Subcutaneous abdominal adipose tissue (tissue), 5 donors: Measurements from ENCODE around the gene DNAJC1.
"Not testable (repeated sequence)": the region's sequence is repeated elsewhere in the genome, so short reads cannot be mapped to it uniquely, and the experiment has no call there.

ENCODE experiments used
- H3K27ac ChIP-seq: one replicate; pipeline ENCODE4 v1.7.0; 2013; ENCODE audit warnings: low read depth, mild to moderate bottlenecking, inconsistent platforms, low read length, moderate library complexity
- H3K27me3 ChIP-seq, 5 donors: one replicate each; pipeline ENCODE4 v1.7.0; 2013; ENCODE audit warnings: low read length in 5 of 5, inconsistent platforms in 1 of 5; ENCODE audit not compliant: control insufficient read depth in 5 of 5, insufficient read depth in 4 of 5
- H3K36me3 ChIP-seq, 5 donors: one replicate each; pipeline ENCODE4 v1.7.0; 2013; ENCODE audit warnings: low read length in 5 of 5; ENCODE audit not compliant: control insufficient read depth in 5 of 5, insufficient read depth in 5 of 5
- H3K4me1 ChIP-seq, 5 donors: one replicate each; pipeline ENCODE4 v1.7.0; 2013; ENCODE audit warnings: low read length in 5 of 5, mild to moderate bottlenecking in 3 of 5, moderate library complexity in 1 of 5; ENCODE audit not compliant: control insufficient read depth in 5 of 5, insufficient read depth in 5 of 5
- H3K4me3 ChIP-seq, 5 donors: one replicate each; pipeline ENCODE4 v1.7.0; 2013; ENCODE audit warnings: low read length in 5 of 5, low read depth in 1 of 5
- H3K9ac ChIP-seq, 5 donors: one replicate each; pipeline ENCODE4 v1.7.0; 2013; ENCODE audit warnings: low read length in 5 of 5, mild to moderate bottlenecking in 4 of 5, moderate library complexity in 3 of 5
- H3K9me3 ChIP-seq, 5 donors: one replicate each; pipeline ENCODE4 v1.7.0; 2013; ENCODE audit warnings: low read length in 5 of 5; ENCODE audit not compliant: control insufficient read depth in 5 of 5
- donor health status: healthy.
- donor health status: healthy.
- donor health status: healthy.
- donor health status: healthy.
- donor health status: healthy.

DNAJC1 gene

GRCh38 chr10:21826725-21827124 lies 176.8 kb downstream of the DNAJC1 start:
- no peak overlapping the region for H3K9ac ChIP-seq
- peak overlapping the region in 1 of 5 donors; percentile 41 for H3K4me3 ChIP-seq
- no peaks in the 10 kb centered on the region for H3K27me3 ChIP-seq
- H3K4me1 ChIP-seq: no peaks in the 10 kb centered on the region
- peaks cover 0 to 17% (median 0%) of the 10 kb centered on the region in 5 donors for H3K36me3 ChIP-seq
- H3K9me3 ChIP-seq: peaks cover 16 to 54% (median 46%) of the 10 kb centered on the region in 5 donors
- no peak overlapping the region for H3K27ac ChIP-seq

GRCh38 chr10:21825345-21825744 lies 178.2 kb downstream of the DNAJC1 start:
- Histone ChIP-seq H3K9me3 (peaks cover 16 to 47% (median 42%) of the 10 kb centered on the region in 5 donors), H3K4me3 (peak overlapping the region in 1 of 5 donors; percentile 37), H3K36me3 (peaks cover 0 to 17% (median 0%) of the 10 kb centered on the region in 5 donors), H3K9ac (no peak overlapping the region), H3K4me1 (no peaks in the 10 kb centered on the region), H3K27ac (no peak overlapping the region), H3K27me3 (no peaks in the 10 kb centered on the region)

GRCh38 chr10:21824409-21824808 lies 179.1 kb downstream of the DNAJC1 start:
- H3K27me3 ChIP-seq: no peaks in the 10 kb centered on the region
- H3K36me3 ChIP-seq: peaks cover 0 to 17% (median 0%) of the 10 kb centered on the region in 5 donors
- no peak overlapping the region for H3K9ac ChIP-seq
- no peak overlapping the region for H3K27ac ChIP-seq
- no peaks in the 10 kb centered on the region for H3K4me1 ChIP-seq
- H3K9me3 ChIP-seq: peaks cover 9 to 38% (median 33%) of the 10 kb centered on the region in 5 donors
- no peak overlapping the region for H3K4me3 ChIP-seq

GRCh38 chr10:21823617-21824016 lies 179.9 kb downstream of the DNAJC1 start:
- Histone ChIP-seq H3K27me3 (no peaks in the 10 kb centered on the region), H3K4me1 (no peaks in the 10 kb centered on the region), H3K4me3 (no peak overlapping the region), H3K9me3 (peaks cover 9 to 34% (median 26%) of the 10 kb centered on the region in 5 donors), H3K27ac (no peak overlapping the region), H3K36me3 (peaks cover 0 to 17% (median 0%) of the 10 kb centered on the region in 5 donors), H3K9ac (no peak overlapping the region)

GRCh38 chr10:21822273-21822672 lies 181.3 kb downstream of the DNAJC1 start:
- H3K27me3 ChIP-seq, H3K9ac ChIP-seq, H3K36me3 ChIP-seq, H3K27ac ChIP-seq, H3K4me3 ChIP-seq, H3K4me1 ChIP-seq: not testable (repeated sequence)
- peaks cover 4 to 22% (median 15%) of the 10 kb centered on the region in 5 donors for H3K9me3 ChIP-seq

GRCh38 chr10:21820952-21821351 lies 182.6 kb downstream of the DNAJC1 start:
- Histone ChIP-seq H3K9ac (no peak overlapping the region), H3K4me1 (no peaks in the 10 kb centered on the region), H3K36me3 (peaks cover 0 to 5% (median 0%) of the 10 kb centered on the region in 5 donors), H3K4me3 (no peak overlapping the region), H3K27ac (no peak overlapping the region), H3K9me3 (peaks cover 0 to 10% (median 7%) of the 10 kb centered on the region in 5 donors), H3K27me3 (no peaks in the 10 kb centered on the region)

GRCh38 chr10:21818416-21818815 lies 185.1 kb downstream of the DNAJC1 start:
- H3K9ac ChIP-seq, H3K27me3 ChIP-seq, H3K9me3 ChIP-seq, H3K4me1 ChIP-seq, H3K4me3 ChIP-seq, H3K27ac ChIP-seq: not testable (repeated sequence)
- peaks cover 0 to 15% (median 0%) of the 10 kb centered on the region in 5 donors for H3K36me3 ChIP-seq

- Histone ChIP-seq H3K27ac (no peak overlapping the region), H3K9me3 (peaks cover 0 to 3% (median 0%) of the 10 kb centered on the region in 5 donors), H3K4me1 (no peaks in the 10 kb centered on the region), H3K4me3 (no peak overlapping the region), H3K36me3 (peaks cover 0 to 10% (median 0%) of the 10 kb centered on the region in 5 donors), H3K9ac (no peak overlapping the region), H3K27me3 (no peaks in the 10 kb centered on the region)
Measured at GRCh38 chr10:21814866-21815265, 188.7 kb downstream of the DNAJC1 start.

- Histone ChIP-seq H3K36me3 (peaks cover 0 to 10% (median 0%) of the 10 kb centered on the region in 5 donors), H3K4me1 (no peaks in the 10 kb centered on the region)
Measured at GRCh38 chr10:21813946-21814345, 189.6 kb downstream of the DNAJC1 start.

GRCh38 chr10:21811245-21811585 lies 192.3 kb downstream of the DNAJC1 start:
- peaks cover 0 to 10% (median 0%) of the 10 kb centered on the region in 5 donors for H3K36me3 ChIP-seq

More at GRCh38 chr10:21813946-21814345, 189.6 kb downstream of the DNAJC1 start:
- no peak overlapping the region for H3K9ac ChIP-seq
- H3K27me3 ChIP-seq: no peaks in the 10 kb centered on the region
- H3K9me3 ChIP-seq: peaks cover 0 to 3% (median 0%) of the 10 kb centered on the region in 5 donors
- no peak overlapping the region for H3K27ac ChIP-seq
- no peak overlapping the region for H3K4me3 ChIP-seq

More at GRCh38 chr10:21811245-21811585, 192.3 kb downstream of the DNAJC1 start:
- H3K4me3 ChIP-seq: no peak overlapping the region
- H3K9me3 ChIP-seq: peaks cover 0 to 3% (median 0%) of the 10 kb centered on the region in 5 donors
- H3K27ac ChIP-seq: no peak overlapping the region
- no peaks in the 10 kb centered on the region for H3K27me3 ChIP-seq
- no peak overlapping the region for H3K9ac ChIP-seq
- no peaks in the 10 kb centered on the region for H3K4me1 ChIP-seq
